ENCODE data around the gene TAPBP.

Gene TAPBP

DNA sequence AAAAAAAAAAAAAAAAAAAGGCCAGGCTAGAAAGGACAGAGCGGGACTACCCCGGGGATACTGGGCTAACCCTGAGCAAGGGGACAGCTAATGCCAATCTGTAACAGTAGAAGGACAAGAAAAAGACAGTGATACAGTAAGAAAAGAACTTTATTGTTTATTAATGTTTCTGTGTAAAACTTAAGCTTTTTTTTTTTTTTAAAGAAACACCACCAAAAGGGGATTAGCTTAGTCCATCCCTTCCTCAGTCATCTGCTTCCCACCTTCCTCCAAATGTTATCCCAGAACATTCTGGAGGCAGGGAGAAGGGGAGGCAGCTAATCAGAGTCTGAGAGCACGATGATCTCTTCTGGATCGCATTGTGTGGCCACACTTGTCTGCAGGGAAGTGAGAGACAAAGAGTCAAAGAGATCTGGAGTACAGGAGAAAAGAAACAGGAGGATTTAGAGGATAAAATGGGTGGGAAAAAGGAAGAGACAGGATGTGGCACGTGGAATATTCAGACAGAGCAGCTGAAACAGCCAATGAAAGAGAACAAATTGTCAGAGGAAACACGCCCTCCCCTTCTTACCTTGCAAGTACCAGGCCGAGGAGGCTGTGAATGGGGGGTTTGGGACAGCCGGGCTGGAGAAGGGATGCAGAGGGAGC, 4.7 kb upstream of the TAPBP start:
- DNase-seq (ENCODE audit: low read depth): no peak
- peak overlapping the region; percentile 65 for H3K4me3 ChIP-seq (ENCODE audit: low read depth, low read length)
- TF ChIP-seq, protein P1, sequence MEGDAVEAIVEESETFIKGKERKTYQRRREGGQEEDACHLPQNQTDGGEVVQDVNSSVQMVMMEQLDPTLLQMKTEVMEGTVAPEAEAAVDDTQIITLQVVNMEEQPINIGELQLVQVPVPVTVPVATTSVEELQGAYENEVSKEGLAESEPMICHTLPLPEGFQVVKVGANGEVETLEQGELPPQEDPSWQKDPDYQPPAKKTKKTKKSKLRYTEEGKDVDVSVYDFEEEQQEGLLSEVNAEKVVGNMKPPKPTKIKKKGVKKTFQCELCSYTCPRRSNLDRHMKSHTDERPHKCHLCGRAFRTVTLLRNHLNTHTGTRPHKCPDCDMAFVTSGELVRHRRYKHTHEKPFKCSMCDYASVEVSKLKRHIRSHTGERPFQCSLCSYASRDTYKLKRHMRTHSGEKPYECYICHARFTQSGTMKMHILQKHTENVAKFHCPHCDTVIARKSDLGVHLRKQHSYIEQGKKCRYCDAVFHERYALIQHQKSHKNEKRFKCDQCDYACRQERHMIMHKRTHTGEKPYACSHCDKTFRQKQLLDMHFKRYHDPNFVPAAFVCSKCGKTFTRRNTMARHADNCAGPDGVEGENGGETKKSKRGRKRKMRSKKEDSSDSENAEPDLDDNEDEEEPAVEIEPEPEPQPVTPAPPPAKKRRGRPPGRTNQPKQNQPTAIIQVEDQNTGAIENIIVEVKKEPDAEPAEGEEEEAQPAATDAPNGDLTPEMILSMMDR (IDR thresholded peaks at IDR 0.05; ENCODE audit: control insufficient read depth, extremely low read depth, insufficient read depth): no peak

DNA sequence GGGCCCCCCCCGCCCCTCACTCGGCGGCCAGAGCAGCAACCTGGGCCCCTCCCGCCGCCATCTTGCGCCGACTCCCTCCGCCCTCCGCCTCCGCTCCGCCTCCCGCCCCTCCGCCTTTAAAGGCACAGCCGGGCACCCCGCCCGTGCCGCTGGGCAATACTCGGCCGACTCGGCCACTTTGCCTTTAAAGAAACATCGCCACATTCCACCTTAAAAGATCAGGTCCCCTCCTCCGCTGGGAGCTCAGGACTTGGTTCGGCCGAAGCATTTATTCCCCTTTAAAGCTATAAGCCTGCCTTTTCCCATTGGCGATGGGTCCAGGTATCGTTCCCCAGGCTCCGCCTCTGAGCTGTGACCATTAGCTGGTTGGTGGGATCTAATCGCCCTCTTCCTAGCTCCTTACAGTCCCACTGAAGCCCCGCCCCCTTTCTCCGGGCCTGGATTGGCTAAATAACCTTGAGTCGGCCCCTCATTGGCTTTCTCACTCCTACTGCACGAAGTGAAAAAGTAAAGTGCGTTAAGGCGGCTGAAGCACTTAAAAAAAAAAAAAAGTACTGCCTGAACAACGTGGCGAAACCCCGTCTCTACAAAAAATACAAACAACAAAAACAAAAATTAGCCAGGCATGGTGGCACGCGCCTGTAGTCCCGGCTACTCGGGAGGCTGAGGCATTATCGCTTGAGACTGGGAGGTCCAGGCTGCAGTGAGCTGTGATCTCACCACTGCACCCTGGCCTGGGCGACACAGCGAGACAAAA, 4.0 kb upstream of the TAPBP start, which contains the start of gene ZBTB22:
TSS of gene ZBTB22 (minus strand) at position 76 of the 757 bp plus-strand sequence. CDS start 828 bp downstream, outside the sequence.
- DNase-seq (ENCODE audit: low read depth): peak; percentile 98
- H3K4me3 ChIP-seq (ENCODE audit: low read depth, low read length): peak within 1 kb of the TSS; percentile 65
- TF ChIP-seq, protein P1 (IDR thresholded peaks at IDR 0.05; ENCODE audit: control insufficient read depth, extremely low read depth, insufficient read depth): no peak

DNA sequence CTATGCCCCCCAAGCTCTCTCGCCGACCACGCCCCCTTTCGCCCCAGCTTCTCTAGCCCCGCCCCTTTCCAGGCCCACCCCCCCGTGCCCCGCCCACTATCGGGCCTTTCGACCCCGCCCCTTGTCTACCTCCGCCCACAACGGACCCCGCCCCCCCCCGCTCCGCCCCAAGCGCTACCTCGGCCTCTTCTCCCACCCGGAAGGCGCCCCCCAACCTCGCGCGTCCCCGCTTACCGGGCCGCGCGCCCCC, 3.5 kb upstream of the TAPBP start:
- TF ChIP-seq, protein P1 (IDR thresholded peaks at IDR 0.05; ENCODE audit: control insufficient read depth, extremely low read depth, insufficient read depth): no peak

DNA sequence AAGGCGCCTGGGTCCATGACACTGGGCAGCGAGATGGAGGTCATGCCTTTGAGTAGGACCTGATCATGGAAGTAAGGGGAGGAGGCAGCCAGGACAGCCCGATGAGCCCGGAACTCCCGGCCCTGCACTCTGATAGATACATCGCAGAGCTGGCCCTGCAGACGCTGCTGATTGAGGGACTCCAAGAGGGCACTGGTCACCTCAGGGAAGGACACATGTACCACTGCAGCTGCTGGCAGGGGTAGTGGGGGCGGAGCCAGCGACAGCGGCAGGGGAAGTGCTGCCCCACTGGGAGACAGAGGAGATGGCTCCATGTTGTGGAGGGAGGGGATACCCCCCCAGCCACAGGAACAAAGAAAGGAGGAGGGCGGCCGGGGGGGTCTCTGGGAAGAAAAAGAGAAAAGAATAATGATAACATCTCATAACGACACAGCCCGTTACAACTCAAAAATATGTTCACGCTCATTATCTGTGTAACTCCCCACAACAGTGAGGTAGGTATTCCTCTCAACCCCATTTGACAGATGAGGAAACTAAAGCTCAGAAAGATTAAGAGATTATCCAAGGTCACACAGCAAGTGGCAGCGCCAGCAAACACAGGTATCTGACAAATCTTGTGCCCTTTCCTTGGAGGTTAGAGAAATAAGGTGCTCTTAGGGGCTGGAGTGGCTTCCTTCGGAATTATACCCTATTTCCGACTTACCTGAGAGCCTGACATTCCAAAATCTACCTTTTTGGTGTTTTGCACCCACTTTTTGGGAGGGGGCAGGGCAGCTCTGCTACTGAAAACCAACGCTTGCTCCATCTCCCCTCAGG, 2.9 kb upstream of the TAPBP start:
- no peak for DNase-seq (ENCODE audit: low read depth)
- peak overlapping the region; percentile 47 for H3K4me3 ChIP-seq (ENCODE audit: low read depth, low read length)
- TF ChIP-seq, protein P1 (IDR thresholded peaks at IDR 0.05; ENCODE audit: control insufficient read depth, extremely low read depth, insufficient read depth): no peak

More for the DNA sequence above, 3.5 kb upstream of the TAPBP start:
- no peak for DNase-seq (ENCODE audit: low read depth)
- peak overlapping the region; percentile 65 for H3K4me3 ChIP-seq (ENCODE audit: low read depth, low read length)

DNA sequence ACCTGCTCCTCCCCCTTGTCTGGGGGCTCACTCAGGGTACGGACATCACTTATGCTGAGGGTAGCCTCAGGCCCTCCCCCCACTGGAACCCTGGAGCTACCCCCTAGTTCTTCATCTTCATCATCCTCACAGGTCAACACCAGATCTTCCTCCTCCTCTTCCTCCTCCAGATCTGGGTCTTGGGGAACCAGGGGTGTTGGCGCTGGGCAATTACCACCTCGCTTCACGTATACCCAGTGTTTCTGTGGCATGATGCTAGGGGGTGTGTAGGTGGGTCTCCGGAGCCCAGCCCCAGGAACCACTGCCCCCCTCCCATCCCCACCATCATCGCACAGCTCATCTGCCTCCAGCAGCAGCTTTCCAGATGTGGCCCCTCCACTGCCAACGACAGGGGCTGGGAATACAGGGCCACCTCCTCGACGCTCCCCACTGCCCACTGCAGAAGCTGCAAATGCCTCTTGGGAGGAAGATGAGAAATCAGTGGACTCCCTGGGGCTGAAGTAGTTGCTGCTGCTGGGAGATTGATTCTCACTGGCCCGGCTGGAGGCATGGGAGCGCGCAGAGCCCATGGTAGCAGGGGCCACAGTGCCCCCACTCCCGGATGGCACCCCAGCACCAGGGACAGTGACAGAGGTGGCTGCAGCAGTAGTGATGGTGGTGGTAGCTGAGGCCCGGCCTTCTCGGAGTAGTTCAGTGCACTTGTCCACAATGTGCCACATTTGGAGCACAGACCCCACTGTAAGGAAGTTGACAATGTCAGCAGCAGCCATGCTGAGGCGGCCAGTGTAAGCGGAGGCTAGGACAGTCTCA, 2.1 kb upstream of the TAPBP start:
- H3K4me3 ChIP-seq (ENCODE audit: low read depth, low read length): no peak overlapping the region
- TF ChIP-seq, protein P1 (IDR thresholded peaks at IDR 0.05; ENCODE audit: control insufficient read depth, extremely low read depth, insufficient read depth): no peak
- DNase-seq (ENCODE audit: low read depth): no peak
